HG02870 (cell line): ENCODE results near the gene FAM174C.

Experiments
- ATAC-seq: cut with Tn5 transposase; IDR thresholded peaks from one replicate; pipeline ENCODE4 v1.9.1; 2021; ENCODE audit warnings: mild to moderate bottlenecking, moderate library complexity; ENCODE audit not compliant: unreplicated experiment

The FAM174C gene

GRCh38 chr19:1249990-1250436, 25.3 kb upstream of the FAM174C start:
- ATAC-seq: no peak

- ATAC-seq: no peak
Measured at GRCh38 chr19:1250437-1251260, 24.7 kb upstream of the FAM174C start.

GRCh38 chr19:1251330-1252220, 23.8 kb upstream of the FAM174C start:
- ATAC-seq: no peak

GRCh38 chr19:1252221-1252820, 23.0 kb upstream of the FAM174C start:
- ATAC-seq: no peak

GRCh38 chr19:1252821-1253513, 22.4 kb upstream of the FAM174C start:
- ATAC-seq: no peak

GRCh38 chr19:1253514-1254080, 21.7 kb upstream of the FAM174C start:
- no peak for ATAC-seq

GRCh38 chr19:1254081-1254527, 21.2 kb upstream of the FAM174C start:
- ATAC-seq: no peak

- no peak for ATAC-seq
Measured at GRCh38 chr19:1254530-1255185, 20.7 kb upstream of the FAM174C start.

GRCh38 chr19:1255186-1256161, 19.9 kb upstream of the FAM174C start:
- no peak for ATAC-seq

GRCh38 chr19:1256646-1257474, 18.5 kb upstream of the FAM174C start:
- no peak for ATAC-seq

- ATAC-seq: no peak
Measured at GRCh38 chr19:1257475-1258162, 17.7 kb upstream of the FAM174C start.

GRCh38 chr19:1258163-1258492, 17.2 kb upstream of the FAM174C start:
- no peak for ATAC-seq

- no peak for ATAC-seq
Measured at GRCh38 chr19:1258707-1259205, 16.6 kb upstream of the FAM174C start.

- ATAC-seq: no peak
Measured at GRCh38 chr19:1259206-1259875, 16.0 kb upstream of the FAM174C start.

- ATAC-seq: no peak
Measured at GRCh38 chr19:1259876-1260748, 15.2 kb upstream of the FAM174C start.
